ENCODE data around the gene STK39. TPM values are rescaled to one million over a fixed set of nuclear protein-coding genes. Genes with fewer than 3 reads are reported as not detected.

The STK39 gene
- total and polyA plus RNA-seq, 9 of the 15 experiments (the other 6 are each of a cell fraction or from before 2014, with no cell fraction given), result 0.19 to 0.76 (median 0.51) TPM

DNA sequence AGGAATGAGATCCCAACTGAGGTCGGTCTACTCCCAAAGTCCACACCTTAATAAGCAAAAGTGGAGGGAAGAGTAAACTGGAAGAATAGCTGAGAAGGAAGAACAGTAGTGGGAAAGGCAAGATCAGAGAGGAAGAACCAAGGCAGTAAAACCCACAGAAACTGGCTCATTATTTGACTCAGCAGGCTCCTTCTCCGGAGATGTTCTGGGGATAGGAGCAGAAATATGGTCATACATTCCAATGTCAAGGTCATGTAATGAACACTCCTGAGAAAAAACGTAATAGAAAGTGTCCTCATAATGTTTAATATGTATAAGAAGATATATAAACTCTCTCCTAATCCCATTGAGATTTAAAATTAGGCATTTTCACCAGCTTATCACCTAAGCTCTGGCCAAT lies 39.5 kb downstream of the STK39 start:
- ATAC-seq (no peak), FAIRE-seq (no peak), DNase-seq (ENCODE audit: extremely low read depth in 1 of 4, low spot score in 3 of 4) (no peak)
- no peaks in the 10 kb centered on the region for H3K36me3 ChIP-seq (ENCODE audit: control insufficient read depth, insufficient read depth, low read length)
- no TSS peak for BruUV-seq (replicated peaks)
- no peaks in the 10 kb centered on the region; a peak in 1 of 5 replicates for H3K4me1 ChIP-seq (replicated peaks in 1 of 2; ENCODE audit: control insufficient read depth in 2 of 2, insufficient read depth in 2 of 2, low read length in 2 of 2)
- TF ChIP-seq EHMT2 (IDR thresholded peaks at IDR 0.05), result no peak
- no peak for TF ChIP-seq RBBP5 (IDR thresholded peaks at IDR 0.05; ENCODE audit: borderline replicate concordance, insufficient read depth, low read length, poor library complexity, severe bottlenecking)
- TF ChIP-seq ZNF609 (CRISPR knock-in tag; IDR thresholded peaks at IDR 0.05; ENCODE audit: borderline replicate concordance), result no peak
- TF ChIP-seq, protein P1, sequence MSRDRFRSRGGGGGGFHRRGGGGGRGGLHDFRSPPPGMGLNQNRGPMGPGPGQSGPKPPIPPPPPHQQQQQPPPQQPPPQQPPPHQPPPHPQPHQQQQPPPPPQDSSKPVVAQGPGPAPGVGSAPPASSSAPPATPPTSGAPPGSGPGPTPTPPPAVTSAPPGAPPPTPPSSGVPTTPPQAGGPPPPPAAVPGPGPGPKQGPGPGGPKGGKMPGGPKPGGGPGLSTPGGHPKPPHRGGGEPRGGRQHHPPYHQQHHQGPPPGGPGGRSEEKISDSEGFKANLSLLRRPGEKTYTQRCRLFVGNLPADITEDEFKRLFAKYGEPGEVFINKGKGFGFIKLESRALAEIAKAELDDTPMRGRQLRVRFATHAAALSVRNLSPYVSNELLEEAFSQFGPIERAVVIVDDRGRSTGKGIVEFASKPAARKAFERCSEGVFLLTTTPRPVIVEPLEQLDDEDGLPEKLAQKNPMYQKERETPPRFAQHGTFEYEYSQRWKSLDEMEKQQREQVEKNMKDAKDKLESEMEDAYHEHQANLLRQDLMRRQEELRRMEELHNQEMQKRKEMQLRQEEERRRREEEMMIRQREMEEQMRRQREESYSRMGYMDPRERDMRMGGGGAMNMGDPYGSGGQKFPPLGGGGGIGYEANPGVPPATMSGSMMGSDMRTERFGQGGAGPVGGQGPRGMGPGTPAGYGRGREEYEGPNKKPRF (IDR thresholded peaks at IDR 0.05; ENCODE audit: low read depth, low read length), result no peak
- no peak overlapping the region for H3K4me3 ChIP-seq
- no peaks in the 10 kb centered on the region for H3K9me1 ChIP-seq (ENCODE audit: control insufficient read depth, insufficient read depth, low read length)
- intact Hi-C loops (cut with micrococcal nuclease) (no loop called here), in situ Hi-C loops (cut with MboI) (no loop called here)
- CTCF ChIA-PET (ENCODE audit: low intra/inter-chr PET ratio), result no interaction called here
- no peak overlapping the region for H3K4me2 ChIP-seq (ENCODE audit: insufficient read depth, low read length)
- no peak overlapping the region for H2AFZ ChIP-seq (ENCODE audit: low read depth, low read length)
- 0% methylated on average over 3 of the region's 3 CpGs for WGBS (ENCODE audit: insufficient coverage, low coverage, missing lambda C conversion rate)
- H3K9me3 ChIP-seq (replicated peaks; ENCODE audit: control insufficient read depth, insufficient read depth, low read depth, low read length), result no peaks in the 10 kb centered on the region
- POLR2A ChIA-PET, result no interaction called here
- H4K20me1 ChIP-seq (replicated peaks; ENCODE audit: control insufficient read depth, insufficient read depth, low read length), result no peaks in the 10 kb centered on the region
- no peaks in the 10 kb centered on the region for H3K79me2 ChIP-seq (ENCODE audit: control insufficient read depth, insufficient read depth, low read length)
- H3K27me3 ChIP-seq (ENCODE audit: control insufficient read depth in 2 of 2, insufficient read depth in 2 of 2, low read length in 2 of 2), result peaks cover 6 to 16% of the 10 kb centered on the region in 2 experiments; a peak in 3 of 5 replicates
- H3K27ac ChIP-seq (ENCODE audit: extremely low read depth, low read depth, low read length), result no peak overlapping the region
- H3K9ac ChIP-seq (ENCODE audit: insufficient read depth in 1 of 2, low read depth in 2 of 2, low read length in 2 of 2), result no peak overlapping the region

Data from K562 (cell line).